Activated CD8-positive, alpha-beta T cell treated with anti-CD3 and anti-CD28 coated beads, Interleukin-2, amount 10 ng/mL, durations not matched to agents 7 days and 5 days (primary cell): ENCODE data around the gene TPK1. TPM values are rescaled to one million over a fixed set of nuclear protein-coding genes. Genes with fewer than 3 reads are reported as not detected.

ENCODE experiments used
- ATAC-seq: fragments of 150-1000 bp; cut with Tn5 transposase; one replicate; pipeline ENCODE4 v1.10.0; 2021; ENCODE audit warnings: moderate library complexity
- CTCF ChIA-PET: fragments of 350-600 bp; sonication (Branson Sonifier 250); formaldehyde crosslinking; loops from one replicate; lab custom pipeline; 2021; ENCODE audit warnings: antibody characterized with exemption; lab: Charles Lee
- POLR2A ChIA-PET: fragments of 350-600 bp; sonication (Branson Sonifier 250); formaldehyde crosslinking; loops from one replicate; lab custom pipeline; 2021; ENCODE audit warnings: antibody characterized with exemption; lab: Charles Lee
- DNase-seq: peaks from one replicate; pipeline ENCODE4 v3.0.0-alpha.2; 2020
- H3K27ac Mint-ChIP-seq: one replicate; pipeline ENCODE4 v1.8.0; 2021; ENCODE audit warnings: mild to moderate bottlenecking, mixed read lengths
- H3K27me3 Mint-ChIP-seq: one replicate; pipeline ENCODE4 v1.8.0; 2021; ENCODE audit warnings: low read depth, mixed read lengths
- H3K36me3 Mint-ChIP-seq: one replicate; pipeline ENCODE4 v1.8.0; 2021; ENCODE audit warnings: low read depth, mixed read lengths
- H3K4me1 Mint-ChIP-seq: one replicate; pipeline ENCODE4 v1.8.0; 2021; ENCODE audit warnings: low read depth, mixed read lengths
- H3K4me3 Mint-ChIP-seq: one replicate; pipeline ENCODE4 v1.8.0; 2021; ENCODE audit warnings: mild to moderate bottlenecking, mixed read lengths
- H3K9me3 Mint-ChIP-seq: one replicate; pipeline ENCODE4 v1.8.0; 2022; ENCODE audit warnings: mixed read lengths; ENCODE audit not compliant: insufficient read depth
- total RNA-seq, 2 experiments: library from RNA; stranded (reverse); gene quantifications; one replicate each; pipeline ENCODE4 v1.2.3, GENCODE V29; 2021

TPK1 gene
- total RNA-seq, 2 experiments from 2014 or later, result 10.2 to 10.7 TPM

DNA sequence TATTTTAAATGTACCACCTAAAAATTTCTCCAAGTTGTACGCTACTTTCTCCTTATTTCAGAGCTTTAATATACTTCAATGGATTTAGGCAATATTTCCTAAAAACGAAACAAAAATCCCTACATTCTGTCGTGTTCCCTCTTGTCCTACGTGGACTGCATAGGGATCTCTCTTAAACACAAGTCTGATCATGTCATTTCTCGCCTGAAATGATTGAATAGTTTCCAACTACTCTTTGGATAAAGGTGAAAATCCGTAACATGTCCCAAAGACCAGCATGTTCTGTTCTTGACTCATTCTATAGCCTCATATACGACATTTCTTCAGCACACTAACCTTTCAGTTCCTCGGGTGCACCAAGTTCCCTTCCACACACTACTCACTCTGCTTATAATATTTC lies 17.7 kb upstream of the TPK1 start:
- DNase-seq, result no peak
- POLR2A ChIA-PET, result no interaction called here
- H3K4me3 Mint-ChIP-seq, result no peak overlapping the region

DNA sequence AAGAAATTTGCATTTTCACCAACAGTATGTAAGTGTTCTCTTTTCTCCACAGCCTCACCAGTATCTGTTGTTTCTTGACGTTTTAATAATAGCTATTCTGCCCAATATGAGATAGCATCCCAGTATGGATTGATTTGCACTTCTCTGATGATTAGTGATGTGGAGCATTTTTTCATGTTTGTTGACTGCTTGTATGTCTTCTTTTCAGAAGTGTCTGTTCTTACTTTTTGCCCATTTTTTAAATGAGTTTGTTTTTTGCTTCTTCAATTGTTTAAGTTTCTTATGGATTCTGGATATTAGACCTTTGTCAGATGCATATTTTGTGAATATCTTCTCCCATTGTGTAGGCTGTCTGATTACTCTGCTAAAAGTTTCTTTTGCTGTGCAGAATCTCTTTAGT lies 12.2 kb upstream of the TPK1 start:
- peaks cover 5% of the 10 kb centered on the region for H3K36me3 Mint-ChIP-seq
- H3K27ac Mint-ChIP-seq, result no peak overlapping the region
- CTCF ChIA-PET, result no interaction called here
- DNase-seq (no peak), ATAC-seq (no peak)
- H3K27me3 Mint-ChIP-seq, result peaks cover 2% of the 10 kb centered on the region
- peaks cover 3% of the 10 kb centered on the region for H3K9me3 Mint-ChIP-seq
- H3K4me1 Mint-ChIP-seq, result no peaks in the 10 kb centered on the region
- no peak overlapping the region for H3K4me3 Mint-ChIP-seq
- POLR2A ChIA-PET, result no interaction called here

More for the DNA sequence above, 17.7 kb upstream of the TPK1 start:
- ATAC-seq, result no peak
- Mint-ChIP-seq H3K9me3 (no peaks in the 10 kb centered on the region), H3K27me3 (peaks cover 2% of the 10 kb centered on the region), H3K36me3 (peaks cover 3% of the 10 kb centered on the region), H3K4me1 (no peaks in the 10 kb centered on the region), H3K27ac (no peak overlapping the region)
- CTCF ChIA-PET, result no interaction called here

DNA sequence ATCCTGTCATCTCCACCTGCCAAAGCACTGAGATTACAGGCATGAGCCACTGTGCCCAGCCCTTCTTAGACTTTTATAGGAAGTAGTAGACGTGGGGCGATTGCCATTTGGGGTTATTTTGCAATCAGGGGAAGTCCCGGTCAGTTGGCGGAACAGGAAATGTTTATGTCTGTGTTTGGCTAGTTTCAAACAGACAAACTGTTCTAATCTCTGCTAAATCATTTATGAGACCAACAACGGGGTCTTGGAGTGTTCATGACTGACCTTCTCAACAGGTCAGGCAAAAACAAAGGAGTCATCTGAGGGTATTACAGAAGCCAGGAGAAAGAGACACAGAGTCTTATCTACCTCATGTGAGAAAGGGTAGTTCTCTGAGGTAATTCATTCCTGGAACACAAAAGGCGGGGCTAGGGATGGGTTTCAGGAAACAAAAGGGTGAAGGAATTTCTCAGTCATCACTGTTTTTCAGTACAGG lies 6.6 kb upstream of the TPK1 start:
- H3K27me3 Mint-ChIP-seq, result peaks cover 2% of the 10 kb centered on the region
- CTCF ChIA-PET, result no interaction called here
- H3K27ac Mint-ChIP-seq, result peak overlapping the region; percentile 79
- POLR2A ChIA-PET, result no interaction called here
- DNase-seq (no peak), ATAC-seq (peak; percentile 33)
- peak overlapping the region; percentile 30 for H3K4me3 Mint-ChIP-seq
- peaks cover 14% of the 10 kb centered on the region for H3K36me3 Mint-ChIP-seq
- H3K9me3 Mint-ChIP-seq, result peaks cover 8% of the 10 kb centered on the region
- peaks cover 15% of the 10 kb centered on the region for H3K4me1 Mint-ChIP-seq

DNA sequence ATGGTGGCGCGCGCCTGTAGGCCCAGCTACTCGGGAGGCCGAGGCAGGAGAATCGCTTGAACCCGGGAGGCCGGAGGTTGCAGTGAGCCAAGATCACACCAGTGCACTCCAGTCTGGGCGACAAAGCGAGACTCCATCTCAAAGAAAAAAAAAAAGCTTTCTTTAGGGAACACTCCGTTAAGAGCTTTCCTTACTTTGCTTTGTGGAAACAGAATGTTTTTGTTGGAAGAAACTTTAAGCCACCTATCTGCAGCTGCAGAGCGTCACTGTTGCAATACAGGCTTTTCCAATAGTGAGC lies 641 bp upstream of the TPK1 start:
- POLR2A ChIA-PET, result interaction anchor here (0.6 to 4.6 kb wide), 7 partner anchors 9 to 1548 kb away, joined by 3 to 138 read pairs (median 4); no protein-coding TSS in a partner anchor
- Mint-ChIP-seq H3K36me3 (peaks cover 22% of the 10 kb centered on the region), H3K9me3 (peaks cover 16% of the 10 kb centered on the region), H3K27me3 (no peaks in the 10 kb centered on the region), H3K27ac (peak overlapping the region; percentile 94), H3K4me1 (peaks cover 35% of the 10 kb centered on the region), H3K4me3 (peak overlapping the region; percentile 94)
- ATAC-seq, result no peak
- no peak for DNase-seq
- CTCF ChIA-PET, result interaction anchor here (1.2 to 3.5 kb wide), 6 partner anchors 10 to 100 kb away, joined by 3 to 30 read pairs (median 17); no protein-coding TSS in a partner anchor

DNA sequence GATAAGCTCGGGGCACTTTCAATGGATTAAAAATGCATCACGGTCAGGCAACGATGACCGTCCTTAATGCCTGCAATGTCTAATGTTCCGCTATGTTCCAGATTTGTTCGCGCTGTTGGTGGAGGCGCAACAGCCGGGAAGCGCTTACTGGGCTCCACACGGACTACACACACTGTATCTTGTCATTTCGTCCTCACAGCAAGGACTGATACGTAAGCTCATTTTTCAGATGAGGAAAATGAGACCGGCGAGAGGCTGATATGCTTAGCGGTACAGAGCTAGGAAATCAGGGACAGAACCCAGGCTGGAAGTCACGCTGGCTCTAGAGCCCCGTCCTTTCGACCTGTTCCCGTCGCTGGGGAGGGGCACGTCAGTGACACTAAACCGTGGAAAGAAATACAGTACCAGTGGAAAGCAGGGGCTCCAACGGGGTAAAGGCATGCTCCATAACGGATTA lies 670 bp downstream of the TPK1 start:
- CTCF ChIA-PET, result interaction anchor here (0.8 to 3.5 kb wide), 9 partner anchors 11 to 99 kb away, joined by 3 to 30 read pairs (median 11); no protein-coding TSS in a partner anchor
- peaks cover 16% of the 10 kb centered on the region for H3K9me3 Mint-ChIP-seq
- ATAC-seq, result peak; percentile 50
- H3K4me3 Mint-ChIP-seq, result peak overlapping the region; percentile 94
- peaks cover 26% of the 10 kb centered on the region for H3K36me3 Mint-ChIP-seq
- no peaks in the 10 kb centered on the region for H3K27me3 Mint-ChIP-seq
- H3K4me1 Mint-ChIP-seq, result peaks cover 40% of the 10 kb centered on the region
- peak overlapping the region; percentile 99 for H3K27ac Mint-ChIP-seq
- POLR2A ChIA-PET, result interaction anchor here (0.9 to 4.6 kb wide), 12 partner anchors 13 to 50 kb away, joined by 3 to 138 read pairs (median 4); no protein-coding TSS in a partner anchor
- DNase-seq, result no peak

DNA sequence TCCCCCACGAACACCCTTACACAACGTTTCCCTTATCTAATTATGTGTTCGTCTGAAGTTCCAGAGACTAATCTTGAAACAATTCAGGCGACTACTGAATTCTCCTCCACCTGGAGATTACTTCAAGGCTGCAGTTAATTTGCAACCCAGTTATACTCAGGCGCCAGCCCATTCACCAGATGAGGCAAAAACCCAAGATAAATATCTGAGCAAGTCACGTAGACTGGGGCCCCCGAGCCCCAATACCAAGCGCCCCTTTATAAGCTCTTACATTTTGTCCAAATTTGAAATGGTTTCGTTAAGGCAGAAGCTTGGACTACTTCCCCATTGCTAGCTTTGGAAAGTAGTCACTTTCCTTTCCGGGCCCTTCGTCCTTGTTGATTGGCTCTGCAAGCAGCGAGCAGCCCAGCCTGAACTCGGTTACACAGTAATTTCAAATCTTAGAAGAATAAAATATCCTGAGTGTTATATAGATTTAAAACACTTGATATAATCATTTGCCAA lies 1.2 kb downstream of the TPK1 start:
- Mint-ChIP-seq H3K36me3 (peaks cover 23% of the 10 kb centered on the region), H3K27me3 (no peaks in the 10 kb centered on the region), H3K27ac (peak overlapping the region; percentile 99), H3K9me3 (peaks cover 14% of the 10 kb centered on the region), H3K4me1 (peaks cover 42% of the 10 kb centered on the region), H3K4me3 (peak overlapping the region; percentile 94)
- peak; percentile 53 for DNase-seq
- ChIA-PET POLR2A (interaction anchor here (1.1 to 4.6 kb wide), 8 partner anchors 12 to 49 kb away, joined by 3 to 138 read pairs (median 5); no protein-coding TSS in a partner anchor), CTCF (interaction anchor here (0.8 to 3.5 kb wide), 7 partner anchors 13 to 96 kb away, joined by 3 to 30 read pairs (median 14); no protein-coding TSS in a partner anchor)
- peak; percentile 20 for ATAC-seq

DNA sequence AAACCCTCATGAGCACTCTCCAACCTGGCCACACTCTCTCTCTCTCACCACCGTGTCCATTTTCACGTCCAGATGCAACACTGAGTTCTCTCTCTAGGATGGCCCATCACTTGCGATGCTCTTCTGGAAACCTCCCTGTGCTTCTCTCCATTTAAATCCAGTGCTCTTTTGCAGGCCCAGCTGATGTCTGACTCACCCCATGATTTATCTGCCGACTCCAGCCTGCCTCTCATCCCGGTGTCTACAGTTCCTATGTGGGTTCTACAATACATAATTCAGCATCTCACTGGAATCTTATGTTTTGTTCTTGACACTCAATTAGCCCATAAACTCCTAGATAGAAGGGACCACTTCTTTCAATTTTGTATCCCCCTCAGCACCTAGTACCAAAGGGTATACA lies 5.0 kb downstream of the TPK1 start:
- H3K27ac Mint-ChIP-seq, result no peak overlapping the region
- ChIA-PET CTCF (no interaction called here), POLR2A (interaction anchor here (0.6 kb wide), 1 partner anchor 22 kb away, joined by 3 read pairs; no protein-coding TSS in a partner anchor)
- H3K36me3 Mint-ChIP-seq, result peaks cover 15% of the 10 kb centered on the region
- H3K9me3 Mint-ChIP-seq, result no peaks in the 10 kb centered on the region
- H3K27me3 Mint-ChIP-seq, result no peaks in the 10 kb centered on the region
- ATAC-seq (no peak), DNase-seq (no peak)
- no peak overlapping the region for H3K4me3 Mint-ChIP-seq
- peaks cover 27% of the 10 kb centered on the region for H3K4me1 Mint-ChIP-seq

DNA sequence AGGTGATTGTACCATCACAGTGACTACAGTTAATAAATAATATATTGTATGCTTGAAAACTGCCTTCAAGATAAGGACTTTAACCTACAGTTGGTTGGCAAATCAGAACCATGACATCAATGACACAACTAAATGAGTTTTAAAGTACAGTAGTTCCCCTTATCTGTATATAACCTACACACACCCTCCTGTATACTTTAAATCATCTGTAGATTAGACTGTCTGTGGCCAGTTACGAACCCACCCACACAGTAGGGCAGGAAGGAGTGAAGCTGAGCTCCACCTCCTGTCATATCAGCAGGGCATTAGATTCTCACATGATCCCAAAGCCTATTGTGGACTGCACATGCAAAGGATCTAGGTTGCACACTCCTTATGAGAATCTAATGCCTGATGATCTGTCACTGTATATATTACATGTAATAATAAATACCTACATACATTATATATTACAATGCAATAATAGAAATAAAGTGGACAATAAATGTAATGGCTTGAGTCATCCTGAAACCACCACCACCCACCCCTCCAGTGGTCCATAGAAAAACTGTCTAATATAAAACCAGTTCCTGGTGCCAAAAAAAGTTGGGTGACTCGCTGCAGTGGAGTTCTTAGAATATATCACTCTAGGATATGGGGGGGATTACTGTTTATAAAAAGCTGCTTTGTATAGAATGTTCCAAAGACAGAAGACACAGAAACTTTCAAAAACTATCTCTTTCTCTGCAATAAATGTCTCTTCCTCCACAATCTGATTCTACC lies 5.6 kb downstream of the TPK1 start:
- Mint-ChIP-seq H3K27me3 (no peaks in the 10 kb centered on the region), H3K4me3 (no peak overlapping the region), H3K36me3 (peaks cover 15% of the 10 kb centered on the region), H3K4me1 (peaks cover 27% of the 10 kb centered on the region), H3K27ac (no peak overlapping the region), H3K9me3 (no peaks in the 10 kb centered on the region)
- POLR2A ChIA-PET, result interaction anchor here (0.6 kb wide), 2 partner anchors 22 to 393 kb away, joined by 3 read pairs; no protein-coding TSS in a partner anchor
- no peak for ATAC-seq
- CTCF ChIA-PET, result no interaction called here
- DNase-seq, result no peak

DNA sequence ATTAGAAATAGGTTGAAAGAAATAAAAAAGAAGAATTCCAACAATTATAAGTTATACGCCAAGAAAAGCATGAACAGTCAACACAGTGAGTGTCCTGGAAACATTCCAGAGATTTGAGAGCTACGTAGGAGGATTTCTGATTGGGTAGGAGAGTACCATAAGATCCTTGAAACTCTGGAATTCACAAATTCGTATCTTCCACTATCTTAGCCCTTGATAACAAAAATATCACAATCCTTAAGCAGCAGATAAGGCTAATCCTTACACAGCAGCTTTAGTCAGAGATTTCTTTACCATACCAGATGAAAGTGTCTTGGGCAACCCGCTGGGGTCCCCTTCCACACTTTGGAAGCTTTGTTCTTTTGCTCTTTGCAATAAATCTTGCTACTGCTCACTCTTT lies 8.2 kb downstream of the TPK1 start:
- DNase-seq, result no peak
- peaks cover 9% of the 10 kb centered on the region for H3K36me3 Mint-ChIP-seq
- H3K4me3 Mint-ChIP-seq, result no peak overlapping the region
- peaks cover 19% of the 10 kb centered on the region for H3K4me1 Mint-ChIP-seq
- no peak for ATAC-seq
- no peak overlapping the region for H3K27ac Mint-ChIP-seq
- no peaks in the 10 kb centered on the region for H3K9me3 Mint-ChIP-seq
- H3K27me3 Mint-ChIP-seq, result no peaks in the 10 kb centered on the region
- CTCF ChIA-PET, result no interaction called here
- POLR2A ChIA-PET, result interaction anchor here (10.2 kb wide), 1 partner anchor 9 kb away, joined by 138 read pairs; the partner anchor contains the start of gene TPK1

DNA sequence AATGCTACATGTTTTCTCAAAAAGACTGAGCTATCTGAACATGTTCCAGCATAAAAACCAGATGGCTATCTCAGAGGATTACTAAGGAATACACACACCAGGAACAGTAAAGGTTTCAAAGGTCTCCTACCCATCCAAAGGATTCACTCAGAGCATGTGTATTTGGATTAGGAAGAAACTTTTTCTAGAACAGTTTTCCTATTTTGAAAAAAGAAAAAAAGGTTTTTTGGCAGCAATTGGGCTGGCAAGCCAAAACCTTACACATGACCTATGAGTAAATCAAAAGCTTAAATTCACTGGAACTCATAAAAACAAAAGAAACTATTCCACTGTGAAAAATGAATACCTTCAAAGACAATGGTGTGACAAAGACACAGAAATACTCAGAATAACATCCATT lies 9.6 kb downstream of the TPK1 start:
- ChIA-PET CTCF (interaction anchor here (0.6 to 1.9 kb wide), 3 partner anchors 14 to 87 kb away, joined by 3 to 4 read pairs (median 3); no protein-coding TSS in a partner anchor), POLR2A (interaction anchor here (10.2 kb wide), 1 partner anchor 10 kb away, joined by 138 read pairs; the partner anchor contains the start of gene TPK1)
- peaks cover 10% of the 10 kb centered on the region for H3K36me3 Mint-ChIP-seq
- no peak overlapping the region for H3K4me3 Mint-ChIP-seq
- H3K4me1 Mint-ChIP-seq, result peaks cover 30% of the 10 kb centered on the region
- no peaks in the 10 kb centered on the region for H3K27me3 Mint-ChIP-seq
- H3K27ac Mint-ChIP-seq, result no peak overlapping the region
- no peak for DNase-seq
- no peaks in the 10 kb centered on the region for H3K9me3 Mint-ChIP-seq
- no peak for ATAC-seq

DNA sequence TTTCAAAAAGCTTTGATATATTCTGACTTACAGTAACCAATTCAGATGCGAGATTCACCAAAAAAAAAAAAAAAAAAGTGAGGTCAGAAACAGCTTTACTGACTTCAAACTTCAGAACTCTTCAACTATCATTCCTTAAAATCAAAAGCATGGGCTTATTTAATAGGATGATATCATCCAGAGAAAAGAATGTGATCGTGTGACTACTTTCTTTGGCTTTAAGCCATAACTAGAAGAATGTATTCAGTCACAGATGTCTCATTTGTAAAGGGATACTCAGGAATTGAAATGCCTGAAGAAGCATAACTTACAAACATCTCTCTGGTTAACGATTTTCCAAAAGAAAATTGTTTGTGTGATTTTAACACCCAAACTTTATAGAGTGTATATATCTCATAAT lies 11.5 kb downstream of the TPK1 start:
- Mint-ChIP-seq H3K27me3 (no peaks in the 10 kb centered on the region), H3K9me3 (no peaks in the 10 kb centered on the region), H3K4me3 (no peak overlapping the region), H3K36me3 (peaks cover 8% of the 10 kb centered on the region), H3K4me1 (peaks cover 39% of the 10 kb centered on the region), H3K27ac (no peak overlapping the region)
- no peak for ATAC-seq
- DNase-seq, result no peak
- CTCF ChIA-PET, result no interaction called here
- POLR2A ChIA-PET, result interaction anchor here (10.2 kb wide), 1 partner anchor 12 kb away, joined by 138 read pairs; the partner anchor contains the start of gene TPK1
